DMS53 (cell line): ENCODE results near the gene BBIP1.

Experiments
- DNase-seq: peaks from one replicate; lab custom pipeline; 2025; lab: John Stamatoyannopoulos, UW

Gene BBIP1

DNA sequence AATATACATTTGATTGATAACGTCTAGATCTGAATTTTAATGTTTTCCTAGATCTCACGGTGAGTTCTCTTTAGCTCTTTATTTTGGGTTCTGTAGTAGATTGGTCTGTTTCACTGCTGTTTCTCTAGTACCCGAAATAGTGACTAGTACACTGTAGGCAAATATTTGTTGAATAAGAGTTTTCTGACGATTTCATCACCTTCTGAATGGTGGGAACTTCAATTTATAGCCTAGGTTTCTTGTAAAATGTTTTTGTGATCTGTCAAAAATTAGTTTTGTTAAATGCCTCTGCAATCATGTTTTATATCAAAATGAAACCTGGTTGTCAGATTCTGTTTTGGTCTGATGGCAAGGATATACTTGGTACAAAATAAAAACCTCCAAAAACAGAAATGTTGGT is 37.1 kb downstream of the BBIP1 start:
- no peak for DNase-seq

DNA sequence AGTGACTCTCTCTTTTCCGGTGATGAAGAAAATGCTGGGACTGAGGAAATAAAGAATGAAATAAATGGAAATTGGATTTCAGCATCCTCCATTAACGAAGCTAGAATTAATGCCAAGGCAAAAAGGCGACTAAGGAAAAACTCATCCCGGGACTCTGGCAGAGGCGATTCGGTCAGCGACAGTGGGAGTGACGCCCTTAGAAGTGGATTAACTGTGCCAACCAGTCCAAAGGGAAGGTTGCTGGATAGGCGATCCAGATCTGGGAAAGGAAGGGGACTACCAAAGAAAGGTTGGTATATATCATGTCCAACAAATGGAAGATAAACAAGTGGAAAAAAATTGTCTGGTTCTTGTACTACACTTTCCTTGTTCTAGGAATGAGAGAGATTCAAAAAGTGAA is 37.7 kb downstream of the BBIP1 start:
- no peak for DNase-seq

- no peak for DNase-seq
Measured at GRCh38 chr10:110880012-110880411, 39.0 kb downstream of the BBIP1 start.

DNA sequence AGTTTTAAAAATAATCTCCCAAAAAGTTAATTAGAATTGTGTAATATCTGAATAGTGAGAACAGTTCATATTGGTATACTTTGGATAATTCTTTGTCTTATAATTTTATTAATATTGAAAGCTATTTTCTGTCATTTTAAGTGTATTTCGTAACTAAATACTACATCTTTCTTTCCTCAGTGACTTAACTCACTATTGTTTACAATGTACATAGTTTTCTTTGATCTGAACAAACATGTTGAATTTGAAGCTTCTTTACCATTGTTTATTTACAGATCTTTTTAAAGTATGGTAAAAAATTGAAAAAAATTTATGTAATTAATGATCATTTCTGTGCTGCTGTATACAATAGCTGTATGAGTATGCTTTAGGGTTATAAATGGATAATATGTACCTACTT is 42.2 kb downstream of the BBIP1 start:
- DNase-seq, result peak; percentile 14

DNA sequence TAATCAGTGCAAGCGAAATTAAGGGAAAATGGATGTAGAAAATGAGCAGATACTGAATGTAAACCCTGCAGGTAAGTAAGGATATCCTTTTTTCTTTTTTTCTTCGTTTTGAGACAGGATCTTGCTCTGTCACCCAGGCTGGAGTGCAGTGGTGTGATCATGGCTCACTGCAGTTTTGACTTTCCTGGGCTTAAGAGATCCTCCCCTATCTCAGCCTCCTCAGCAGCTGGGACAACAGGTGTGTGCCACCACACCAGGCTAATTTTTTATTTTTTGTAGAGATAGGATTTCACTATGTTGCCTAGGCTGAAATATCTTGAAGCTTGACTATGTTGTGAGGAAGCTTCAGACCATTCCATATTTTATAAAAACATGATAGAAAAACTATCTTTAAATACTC is 43.0 kb downstream of the BBIP1 start:
- DNase-seq, result peak; percentile 18

DNA sequence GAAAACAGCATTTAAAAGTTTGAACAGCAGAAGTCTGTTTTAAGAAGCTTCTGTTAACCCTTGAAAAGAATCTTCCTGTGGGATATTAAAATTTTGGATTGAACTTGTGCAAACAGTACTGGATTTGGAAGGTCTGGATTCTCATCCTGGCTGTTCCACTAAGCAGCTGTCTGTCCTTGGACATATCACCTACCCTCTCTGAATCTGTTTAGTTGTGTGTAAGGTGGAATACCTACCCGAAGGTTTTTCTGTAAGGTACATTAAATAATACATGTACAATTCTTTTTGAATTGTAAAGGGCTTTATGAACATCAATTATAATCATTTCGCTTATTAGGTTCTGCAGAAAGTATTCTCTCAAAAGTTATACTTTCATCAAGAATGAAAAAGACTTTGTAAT is 45.0 kb downstream of the BBIP1 start:
- no peak for DNase-seq

DNA sequence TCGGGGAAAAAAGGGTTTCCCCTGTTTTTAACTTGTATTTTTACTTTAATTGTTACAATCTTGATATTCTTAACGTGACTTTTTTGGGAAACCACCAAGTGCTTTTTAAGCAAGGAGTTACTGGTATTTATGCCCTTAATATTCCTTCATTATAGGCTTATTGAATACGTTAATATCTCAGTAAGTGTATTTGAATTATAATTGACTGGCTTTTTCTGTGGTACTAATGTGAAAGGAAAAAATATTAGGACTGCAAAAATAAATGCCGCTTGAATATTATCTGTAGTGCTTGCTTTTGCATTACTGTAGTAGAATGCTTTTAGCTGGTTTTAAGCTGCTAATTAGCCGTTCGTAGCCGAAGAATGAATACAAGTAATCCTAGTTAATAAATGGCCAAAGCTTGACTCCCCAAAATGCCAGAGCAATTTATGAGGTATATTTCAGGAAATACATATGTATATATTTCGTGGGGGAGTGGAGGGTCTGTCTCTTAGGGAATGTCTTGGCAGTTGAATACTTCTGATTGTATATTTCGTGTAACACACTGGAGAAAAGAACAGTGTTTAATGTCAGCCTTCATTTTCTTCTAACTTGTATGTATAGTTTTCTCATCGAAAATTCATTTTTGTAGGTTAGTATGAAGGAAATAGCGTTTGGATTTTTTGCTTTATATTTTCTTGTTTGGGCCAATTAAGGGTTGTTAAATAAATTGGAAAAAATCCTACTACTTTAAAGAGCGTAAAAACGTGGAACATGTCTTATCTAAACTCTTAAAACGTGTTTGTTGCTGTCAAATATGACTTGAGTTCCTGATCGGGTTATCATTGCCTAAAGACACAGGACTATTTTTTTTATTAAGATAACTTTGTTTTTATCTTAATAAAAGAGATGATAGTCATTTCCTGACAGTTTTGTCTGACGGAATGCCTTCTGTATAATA is 45.7 kb downstream of the BBIP1 start:
- DNase-seq, result peak; percentile 20

DNA sequence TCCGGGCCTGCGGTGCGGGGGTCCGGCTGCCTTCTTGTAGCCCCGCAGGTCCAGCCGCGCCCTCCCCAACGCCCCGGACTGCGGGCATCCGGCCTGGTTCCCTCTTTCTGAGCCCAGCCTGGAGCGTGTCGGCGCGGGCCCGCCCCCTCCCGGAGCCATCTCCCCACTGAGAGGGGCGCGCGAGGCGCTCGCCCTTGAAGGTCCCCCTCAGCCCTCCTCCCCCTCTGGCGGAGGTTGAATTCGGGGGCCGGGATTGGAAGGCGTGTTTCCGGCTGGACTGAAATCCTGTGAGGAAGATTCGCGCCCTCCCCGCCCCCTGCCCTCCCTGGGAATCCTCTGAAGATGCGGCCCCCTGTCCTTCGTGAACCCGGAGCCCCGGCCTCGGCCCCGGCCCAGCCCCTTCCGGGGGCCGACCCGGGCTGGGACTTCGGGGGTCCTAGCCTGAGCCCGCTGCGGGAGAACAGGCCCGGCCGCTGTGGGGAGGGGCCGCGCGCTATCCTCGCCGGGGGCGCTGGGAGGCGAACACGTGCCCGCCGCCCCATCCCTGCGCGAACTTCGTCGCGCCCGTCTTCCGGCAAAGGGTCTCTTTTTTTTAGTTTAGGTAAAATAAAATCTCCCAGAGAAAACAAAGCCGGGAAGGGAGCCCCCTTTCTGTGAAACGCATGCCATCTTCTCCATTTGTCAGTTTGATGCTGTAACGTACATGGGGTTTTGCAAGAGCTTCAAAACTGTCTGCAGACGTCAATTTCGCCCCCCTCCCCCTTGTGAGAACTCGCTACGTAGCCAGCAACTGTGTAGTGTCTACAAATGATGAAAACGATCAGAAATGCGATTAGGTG is 46.6 kb downstream of the BBIP1 start:
- peak; percentile 74 for DNase-seq

GRCh38 chr10:110871298-110872084 is 47.5 kb downstream of the BBIP1 start, which contains the start of gene PDCD4:
TSS of gene PDCD4 (plus strand) at chr10:110871928. CDS start at chr10:110876028, 4,100 bp downstream.
- peak; percentile 98 for DNase-seq

- DNase-seq, result peak; percentile 47
Measured at GRCh38 chr10:110870823-110871297, 48.1 kb downstream of the BBIP1 start.

- no peak for DNase-seq
Measured at GRCh38 chr10:110868981-110869380, 50.0 kb downstream of the BBIP1 start.

- no peak for DNase-seq
Measured at GRCh38 chr10:110867807-110868465, 51.0 kb downstream of the BBIP1 start.

DNA sequence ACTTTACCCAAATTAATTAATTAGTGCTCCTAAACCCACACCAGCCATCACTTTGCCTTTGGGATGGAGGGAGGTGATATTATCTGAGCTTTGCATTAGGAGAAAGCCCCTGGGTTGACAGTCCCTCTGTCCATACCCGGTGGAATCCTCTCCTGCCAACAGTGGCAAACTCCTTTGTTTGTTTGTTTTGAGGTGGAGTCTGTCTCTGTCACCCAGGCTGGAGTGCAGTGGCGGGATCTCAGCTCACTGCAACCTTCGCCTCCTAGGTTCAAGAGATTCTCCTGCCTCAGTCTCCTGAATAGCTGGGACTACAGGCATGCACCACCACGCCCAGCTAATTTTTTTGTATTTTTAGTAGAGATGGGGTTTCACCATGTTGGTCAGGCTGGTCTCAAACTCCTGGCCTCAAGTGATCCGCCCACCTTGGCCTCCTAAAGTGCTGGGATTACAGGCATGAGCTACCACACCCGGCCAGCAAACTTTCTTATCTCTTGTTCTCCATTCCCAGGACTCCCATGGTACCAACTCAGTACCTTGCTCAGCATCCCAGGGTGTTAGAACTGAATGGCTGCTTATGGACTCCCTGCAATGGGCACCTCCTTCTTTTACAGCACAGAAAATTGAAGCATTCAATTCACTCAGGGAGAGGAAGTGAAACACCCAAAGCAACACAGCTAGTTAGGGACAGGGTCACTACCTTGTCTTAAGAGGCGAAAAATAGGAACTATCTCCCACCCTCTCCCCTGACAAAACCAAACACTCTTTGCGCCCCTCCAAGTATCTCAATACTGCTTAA is 51.8 kb downstream of the BBIP1 start:
- DNase-seq, result peak; percentile 10

GRCh38 chr10:110865809-110866482 is 53.0 kb downstream of the BBIP1 start:
- no peak for DNase-seq

GRCh38 chr10:110865186-110865808 is 53.7 kb downstream of the BBIP1 start:
- DNase-seq, result no peak

DNA sequence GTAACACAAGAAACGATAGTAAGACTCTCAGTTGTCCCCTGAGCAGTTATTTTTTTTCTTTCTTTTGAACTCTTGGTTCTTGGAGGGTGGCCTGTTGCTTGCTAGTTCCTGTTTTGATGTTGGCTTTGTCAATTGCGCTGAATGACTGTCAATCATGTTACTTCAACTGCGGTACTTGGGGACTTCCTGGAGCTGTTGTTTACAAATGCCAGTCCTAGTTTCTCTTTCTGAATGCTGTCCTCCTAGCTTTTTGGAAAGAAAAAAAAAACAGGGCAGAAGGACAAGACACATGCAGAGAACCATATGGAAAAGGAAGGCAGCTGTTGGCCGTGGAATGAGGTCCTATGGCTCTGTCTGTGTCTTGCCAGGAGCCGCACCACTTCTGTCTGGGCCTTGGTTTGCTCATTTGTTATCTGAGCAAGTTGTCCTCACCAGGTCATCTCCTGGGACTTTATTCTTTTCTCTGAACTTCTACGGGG is 54.3 kb downstream of the BBIP1 start:
- peak; percentile 66 for DNase-seq

- no peak for DNase-seq
Measured at GRCh38 chr10:110863956-110864355, 55.0 kb downstream of the BBIP1 start.

DNA sequence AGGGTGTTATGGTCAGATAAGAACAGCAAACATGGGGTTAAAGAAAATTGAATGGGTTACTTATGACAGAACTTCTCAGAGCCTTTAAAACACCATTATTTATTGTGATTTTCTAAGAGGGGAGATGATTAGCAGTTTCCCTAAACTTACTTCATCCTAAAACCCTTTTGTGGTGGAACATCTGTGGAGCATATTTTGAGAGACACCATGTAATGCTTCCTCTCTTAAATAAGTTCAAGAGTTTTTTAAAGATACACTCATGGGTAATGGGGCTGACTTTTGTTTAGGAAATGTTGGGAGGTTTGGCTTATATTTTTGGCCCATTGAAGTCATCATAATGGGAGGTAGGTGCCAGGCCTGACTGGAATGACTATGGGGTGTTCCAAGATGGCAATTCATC is 55.6 kb downstream of the BBIP1 start:
- DNase-seq, result no peak

DNA sequence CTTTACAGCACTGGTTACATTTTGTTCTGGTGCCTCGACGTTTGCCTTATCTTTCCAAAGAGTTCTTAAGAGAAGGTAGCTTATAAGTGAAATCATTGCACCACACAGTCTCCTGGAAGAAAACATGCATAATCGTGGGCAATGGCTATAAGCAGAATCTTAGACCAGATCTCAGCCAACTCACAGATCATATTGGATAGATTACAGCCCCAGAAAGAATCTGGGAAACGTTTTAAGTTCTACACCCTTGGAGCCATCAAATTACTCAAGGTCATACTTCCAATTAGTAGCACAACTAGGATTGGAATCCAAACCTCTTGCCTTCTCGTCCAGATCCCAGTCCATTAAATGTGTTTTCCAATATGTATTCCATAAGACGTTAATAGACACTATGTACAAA is 56.0 kb downstream of the BBIP1 start:
- DNase-seq, result no peak
